SK-N-MC (cell line): ENCODE measurements around the gene MAP3K7CL.

Experiments used
- EZH2 ChIP-seq: fragments of 200-600 bp; sonication (generic); IDR thresholded peaks from one replicate; pipeline ENCODE4 v1.6.1; 2017; ENCODE audit warnings: antibody characterized with exemption
- POLR2AphosphoS5 ChIP-seq: IDR thresholded peaks from 2 replicates; pipeline ENCODE4 v1.6.1; 2012; ENCODE audit warnings: mild to moderate bottlenecking, low read depth, low read length, borderline replicate concordance

DNA sequence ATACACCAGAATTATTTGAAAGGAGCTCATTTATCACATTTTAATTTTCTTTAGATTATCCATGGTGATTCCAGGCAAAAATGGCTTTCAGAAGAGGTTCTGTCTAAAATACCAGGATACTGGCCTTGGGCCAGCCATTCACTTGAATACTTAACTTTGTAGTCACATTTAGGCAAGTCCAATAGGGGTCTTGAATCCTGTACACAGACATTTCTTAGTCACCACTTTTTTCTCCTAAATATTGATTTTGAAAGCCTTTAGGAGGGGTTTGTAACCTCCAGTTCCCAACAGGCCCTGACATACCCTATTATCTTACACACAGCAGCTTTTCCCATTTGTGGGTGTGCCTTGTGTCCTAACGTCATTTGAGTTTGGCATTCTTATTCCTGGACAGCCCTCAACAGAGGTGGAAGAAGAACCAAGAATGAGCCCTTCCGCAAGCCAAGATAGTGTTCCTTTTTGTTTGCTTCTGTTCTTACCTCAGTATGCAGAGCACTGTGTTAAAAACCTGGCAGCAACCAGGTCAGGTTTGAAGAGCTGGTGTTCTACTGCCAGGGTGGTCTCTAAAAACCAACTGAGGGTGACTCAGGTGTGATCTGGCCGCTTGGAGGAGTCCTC lies 19.5 kb downstream of the MAP3K7CL start:
- TF ChIP-seq POLR2AphosphoS5 (no peak), EZH2 (no peak)
